Neutrophil (primary cell): Measurements from ENCODE around the gene CCDC126.

Experiments
- H3K27ac ChIP-seq: fragments of 200-600 bp; sonication (generic); 2 replicates; pipeline ENCODE4 v1.5.1; 2016; ENCODE audit warnings: mild to moderate bottlenecking, moderate library complexity
- H3K27me3 ChIP-seq: fragments of 200-600 bp; sonication (generic); 2 replicates; pipeline ENCODE4 v1.6.0; 2016; ENCODE audit warnings: mild to moderate bottlenecking
- H3K36me3 ChIP-seq: fragments of 200-600 bp; sonication (generic); 2 replicates; pipeline ENCODE4 v1.5.1; 2017
- H3K4me1 ChIP-seq, 2 experiments: fragments of 200-600 bp in 1 of 2; sonication (generic) in 1 of 2; 1 replicate in 1 of 2; 2 replicates in 1 of 2; pipeline versions ENCODE4 v1.5.1 to v1.6.1; 2013 to 2016; ENCODE audit warnings: low read depth in 1 of 2, low read length in 1 of 2, mild to moderate bottlenecking in 1 of 2, moderate library complexity in 1 of 2; ENCODE audit not compliant: control insufficient read depth in 1 of 2, insufficient read depth in 1 of 2
- H3K4me3 ChIP-seq, 2 experiments: fragments of 200-600 bp in 1 of 2; sonication (generic) in 1 of 2; 1 replicate in 1 of 2; 2 replicates in 1 of 2; pipeline ENCODE4 v1.5.1; 2013 to 2016; ENCODE audit warnings: low read depth in 1 of 2, low read length in 1 of 2, mild to moderate bottlenecking in 1 of 2, moderate library complexity in 1 of 2
- H3K9me3 ChIP-seq: fragments of 200-600 bp; sonication (generic); 2 replicates; pipeline ENCODE4 v1.5.1; 2016
- TF ChIP-seq, protein P1 (sequence below): fragments of 200-600 bp; sonication (generic); IDR thresholded peaks from 2 replicates; pipeline ENCODE4 v1.5.1; 2016; ENCODE audit warnings: antibody characterized with exemption

Gene CCDC126

DNA sequence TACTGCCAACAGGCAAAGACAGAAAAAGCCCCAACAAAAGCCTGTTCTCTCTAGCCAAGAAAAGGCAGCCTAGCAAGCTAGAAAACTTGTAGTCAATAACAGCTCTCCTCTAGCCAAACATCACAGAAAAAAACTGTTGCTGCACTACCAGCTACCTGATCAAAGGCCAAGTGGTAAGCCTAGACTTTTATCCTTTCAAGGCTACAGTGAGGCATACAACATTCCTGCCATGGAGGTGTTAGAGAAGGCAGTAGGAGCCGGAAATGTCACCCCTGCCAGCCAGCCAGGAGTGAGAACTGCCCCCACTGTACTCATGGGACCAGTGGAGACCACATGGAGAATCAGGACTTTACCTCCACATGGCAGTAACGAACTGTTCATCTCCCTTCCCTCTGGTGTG, 31.2 kb downstream of the CCDC126 start:
- TF ChIP-seq, protein P1, sequence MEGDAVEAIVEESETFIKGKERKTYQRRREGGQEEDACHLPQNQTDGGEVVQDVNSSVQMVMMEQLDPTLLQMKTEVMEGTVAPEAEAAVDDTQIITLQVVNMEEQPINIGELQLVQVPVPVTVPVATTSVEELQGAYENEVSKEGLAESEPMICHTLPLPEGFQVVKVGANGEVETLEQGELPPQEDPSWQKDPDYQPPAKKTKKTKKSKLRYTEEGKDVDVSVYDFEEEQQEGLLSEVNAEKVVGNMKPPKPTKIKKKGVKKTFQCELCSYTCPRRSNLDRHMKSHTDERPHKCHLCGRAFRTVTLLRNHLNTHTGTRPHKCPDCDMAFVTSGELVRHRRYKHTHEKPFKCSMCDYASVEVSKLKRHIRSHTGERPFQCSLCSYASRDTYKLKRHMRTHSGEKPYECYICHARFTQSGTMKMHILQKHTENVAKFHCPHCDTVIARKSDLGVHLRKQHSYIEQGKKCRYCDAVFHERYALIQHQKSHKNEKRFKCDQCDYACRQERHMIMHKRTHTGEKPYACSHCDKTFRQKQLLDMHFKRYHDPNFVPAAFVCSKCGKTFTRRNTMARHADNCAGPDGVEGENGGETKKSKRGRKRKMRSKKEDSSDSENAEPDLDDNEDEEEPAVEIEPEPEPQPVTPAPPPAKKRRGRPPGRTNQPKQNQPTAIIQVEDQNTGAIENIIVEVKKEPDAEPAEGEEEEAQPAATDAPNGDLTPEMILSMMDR: no peak
- Histone ChIP-seq H3K9me3 (no peaks in the 10 kb centered on the region), H3K36me3 (peaks cover 13% of the 10 kb centered on the region), H3K4me3 (no peak overlapping the region), H3K27me3 (no peaks in the 10 kb centered on the region), H3K4me1 (no peaks in the 10 kb centered on the region), H3K27ac (no peak overlapping the region)

DNA sequence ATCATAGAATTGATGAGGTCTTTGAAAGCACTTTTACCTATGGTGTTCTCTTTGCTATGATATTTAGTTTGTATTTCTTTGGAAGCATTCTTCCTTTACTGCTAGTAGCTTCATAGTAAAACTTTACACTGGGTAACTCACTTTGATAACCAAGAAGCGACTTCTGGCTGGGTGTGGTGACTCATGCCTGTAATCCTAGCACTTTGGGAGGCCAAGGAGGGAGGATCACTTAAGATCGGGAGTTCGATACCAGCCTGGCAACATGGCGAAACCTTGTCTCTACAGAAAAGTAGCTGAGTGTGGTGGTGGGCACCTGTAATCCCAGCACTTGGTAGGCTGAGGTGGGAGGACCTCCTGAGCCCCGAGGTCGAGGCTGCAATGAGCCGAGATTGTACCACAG, 36.2 kb downstream of the CCDC126 start:
- TF ChIP-seq, protein P1: no peak
- no peaks in the 10 kb centered on the region for H3K9me3 ChIP-seq
- H3K36me3 ChIP-seq: peaks cover 11% of the 10 kb centered on the region
- H3K4me3 ChIP-seq: no peak overlapping the region
- no peaks in the 10 kb centered on the region for H3K4me1 ChIP-seq
- H3K27ac ChIP-seq: no peak overlapping the region
- H3K27me3 ChIP-seq: no peaks in the 10 kb centered on the region

DNA sequence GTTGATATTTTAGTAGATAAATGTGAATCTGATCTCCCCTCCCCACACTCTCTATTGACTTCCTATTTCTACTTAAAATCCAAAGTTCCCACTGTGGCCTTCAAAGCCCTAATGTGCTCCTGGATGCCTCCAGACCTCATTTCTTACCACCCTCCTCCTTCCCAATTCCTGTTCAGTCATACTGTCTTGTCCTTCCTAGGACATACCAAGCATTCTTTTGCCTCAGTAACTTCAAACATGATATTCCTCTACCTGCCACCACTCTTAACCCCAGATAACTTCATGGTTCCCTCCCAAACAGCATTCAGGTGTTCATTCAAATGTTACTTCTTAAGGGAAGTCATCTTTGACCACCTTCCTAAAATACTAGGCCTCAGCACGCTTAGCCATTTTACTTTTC, 48.6 kb downstream of the CCDC126 start:
- Histone ChIP-seq H3K4me1 (no peaks in the 10 kb centered on the region), H3K9me3 (no peaks in the 10 kb centered on the region), H3K4me3 (no peak overlapping the region), H3K27me3 (no peaks in the 10 kb centered on the region), H3K36me3 (peaks cover 13% of the 10 kb centered on the region), H3K27ac (no peak overlapping the region)
- TF ChIP-seq, protein P1: no peak

DNA sequence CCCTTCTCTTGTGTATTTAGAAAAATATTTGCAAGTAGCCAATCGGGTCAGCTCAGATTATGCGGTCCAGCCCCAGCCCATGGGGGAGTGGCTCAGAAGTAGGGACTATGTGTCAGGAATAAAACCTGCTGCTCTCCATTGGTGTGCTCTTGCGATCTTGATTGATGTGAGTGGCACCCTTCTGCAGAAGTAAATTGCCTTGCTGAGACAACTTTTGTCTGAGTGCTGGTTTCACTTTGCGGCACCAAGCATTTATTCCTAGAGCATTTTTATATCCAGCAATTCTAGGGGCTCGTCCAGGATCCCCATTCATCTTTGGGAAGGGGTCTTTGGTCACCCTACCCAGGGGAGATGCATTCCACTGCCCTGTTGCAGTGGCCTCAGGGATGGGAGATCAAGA, 56.8 kb downstream of the CCDC126 start:
- TF ChIP-seq, protein P1: no peak
- Histone ChIP-seq H3K27ac (no peak overlapping the region), H3K4me3 (no peak overlapping the region)

DNA sequence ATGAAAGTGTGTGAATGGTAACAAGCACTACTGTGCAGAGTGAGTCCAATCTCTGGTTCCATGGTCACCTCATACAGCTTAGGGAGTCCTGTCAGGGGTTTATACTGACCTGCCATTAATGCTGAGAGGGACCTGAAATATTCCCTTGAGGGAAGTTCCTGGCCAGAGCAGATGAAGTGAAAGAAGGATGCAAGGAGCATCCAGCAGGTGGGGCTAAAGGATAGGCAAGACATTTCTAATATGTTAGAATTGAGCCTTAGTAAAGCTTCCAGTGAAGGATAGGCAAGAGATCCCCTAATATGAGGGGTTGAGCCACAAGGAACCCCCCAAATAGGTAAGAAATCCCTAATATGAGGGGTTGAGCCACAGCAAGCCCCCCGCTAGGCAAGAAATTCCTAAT, 57.3 kb downstream of the CCDC126 start:
- peaks cover 22% of the 10 kb centered on the region for H3K9me3 ChIP-seq
- no peaks in the 10 kb centered on the region for H3K27me3 ChIP-seq
- no peaks in the 10 kb centered on the region for H3K36me3 ChIP-seq
- no peak overlapping the region for H3K27ac ChIP-seq
- no peak overlapping the region for H3K4me3 ChIP-seq
- H3K4me1 ChIP-seq: no peaks in the 10 kb centered on the region
- TF ChIP-seq, protein P1: no peak

More for the DNA sequence above, 56.8 kb downstream of the CCDC126 start:
- Histone ChIP-seq H3K27me3 (no peaks in the 10 kb centered on the region), H3K36me3 (no peaks in the 10 kb centered on the region), H3K9me3 (peaks cover 22% of the 10 kb centered on the region), H3K4me1 (no peaks in the 10 kb centered on the region)

DNA sequence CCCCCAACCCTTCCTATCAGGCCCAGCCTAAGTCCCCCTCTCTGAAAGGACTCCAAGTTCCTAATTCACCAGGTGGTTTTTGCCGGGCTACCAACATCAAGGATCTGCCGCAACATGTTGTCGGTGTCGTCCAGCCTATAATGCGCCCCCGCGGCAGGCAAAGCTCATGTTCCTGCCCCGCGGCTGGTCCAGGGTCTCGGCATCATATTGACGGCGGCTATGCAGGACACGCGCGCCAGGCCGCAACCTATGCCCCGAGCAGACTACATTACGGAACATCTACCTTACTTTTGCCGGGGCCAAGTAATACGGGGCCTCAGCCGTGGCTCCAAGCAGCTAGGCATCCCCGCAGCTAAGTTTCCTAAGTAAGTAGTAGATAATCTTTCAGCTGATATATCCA, 58.3 kb downstream of the CCDC126 start:
- TF ChIP-seq, protein P1: no peak
- Histone ChIP-seq H3K27ac (no peak overlapping the region), H3K9me3 (peaks cover 22% of the 10 kb centered on the region), H3K36me3 (no peaks in the 10 kb centered on the region), H3K4me3 (no peak overlapping the region), H3K4me1 (no peaks in the 10 kb centered on the region), H3K27me3 (no peaks in the 10 kb centered on the region)
